ENCODE results near the gene WBP1L. TPM values are rescaled to one million over a fixed set of nuclear protein-coding genes. Genes with fewer than 3 reads are reported as not detected.

WBP1L gene
- polyA plus RNA-seq, 1 donor from 2014 or later: 20.8 TPM

DNA sequence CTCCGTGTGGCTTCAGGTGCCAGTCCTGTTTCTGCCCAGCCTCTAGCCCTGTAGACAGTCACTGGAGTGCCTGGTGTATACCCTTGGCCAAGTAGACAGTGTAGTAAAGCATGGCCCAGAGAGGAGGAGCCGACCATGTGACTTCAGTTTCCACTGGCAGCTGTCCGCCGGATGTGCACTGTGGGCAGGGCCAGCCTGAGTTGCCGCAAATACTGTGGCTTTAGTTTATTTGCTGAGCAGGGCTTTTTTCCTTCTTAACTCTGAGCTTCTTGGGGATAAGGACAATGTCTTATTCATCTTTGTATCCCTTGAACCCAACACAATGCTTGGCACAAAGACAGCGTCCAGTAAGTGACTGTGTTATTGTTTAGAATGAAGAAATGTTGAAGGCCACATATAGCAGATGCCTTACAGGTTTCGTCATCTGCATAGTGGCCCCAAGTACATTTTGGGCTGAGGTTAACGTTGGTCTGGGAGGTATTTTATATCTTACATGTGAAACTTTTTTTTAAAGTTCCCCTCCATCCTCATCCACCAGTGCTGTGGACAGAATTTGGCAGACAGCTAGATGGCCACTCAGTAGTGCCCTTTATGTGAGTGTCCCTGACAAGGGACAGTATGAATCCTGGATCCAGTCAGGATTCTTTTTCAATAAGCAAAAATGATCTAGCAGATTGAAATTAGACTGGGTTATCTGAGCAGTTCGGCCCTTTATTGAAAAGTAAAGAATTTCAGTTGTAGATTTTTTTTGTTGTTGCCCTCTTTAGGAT, 52.8 kb downstream of the WBP1L start:
- H3K4me2 ChIP-seq (ENCODE audit: low read length): no peak overlapping the region
- no peak overlapping the region for H3K4me3 ChIP-seq (ENCODE audit: low read length)
- H3K9me3 ChIP-seq (ENCODE audit: low read length): no peaks in the 10 kb centered on the region
- no peak overlapping the region for H3K9ac ChIP-seq (ENCODE audit: low read length)
- no peak overlapping the region for H3K27ac ChIP-seq (ENCODE audit: low read length)
- no peaks in the 10 kb centered on the region for H3K27me3 ChIP-seq (ENCODE audit: insufficient read depth, low read depth, low read length)
- H3K36me3 ChIP-seq (ENCODE audit: insufficient read depth, low read length): no peaks in the 10 kb centered on the region
- H3K79me2 ChIP-seq (replicated peaks; ENCODE audit: insufficient read depth, low read length): no peaks in the 10 kb centered on the region
- H3F3A ChIP-seq (ENCODE audit: insufficient read depth, low read length, poor library complexity, severe bottlenecking): no peaks in the 10 kb centered on the region
- no peak overlapping the region for H2AFZ ChIP-seq (ENCODE audit: low read depth, low read length)
- no peak for TF ChIP-seq MXI1 (conservative IDR thresholded peaks at IDR 0.05; ENCODE audit: poor library complexity, severe bottlenecking)
- TF ChIP-seq, protein P1, sequence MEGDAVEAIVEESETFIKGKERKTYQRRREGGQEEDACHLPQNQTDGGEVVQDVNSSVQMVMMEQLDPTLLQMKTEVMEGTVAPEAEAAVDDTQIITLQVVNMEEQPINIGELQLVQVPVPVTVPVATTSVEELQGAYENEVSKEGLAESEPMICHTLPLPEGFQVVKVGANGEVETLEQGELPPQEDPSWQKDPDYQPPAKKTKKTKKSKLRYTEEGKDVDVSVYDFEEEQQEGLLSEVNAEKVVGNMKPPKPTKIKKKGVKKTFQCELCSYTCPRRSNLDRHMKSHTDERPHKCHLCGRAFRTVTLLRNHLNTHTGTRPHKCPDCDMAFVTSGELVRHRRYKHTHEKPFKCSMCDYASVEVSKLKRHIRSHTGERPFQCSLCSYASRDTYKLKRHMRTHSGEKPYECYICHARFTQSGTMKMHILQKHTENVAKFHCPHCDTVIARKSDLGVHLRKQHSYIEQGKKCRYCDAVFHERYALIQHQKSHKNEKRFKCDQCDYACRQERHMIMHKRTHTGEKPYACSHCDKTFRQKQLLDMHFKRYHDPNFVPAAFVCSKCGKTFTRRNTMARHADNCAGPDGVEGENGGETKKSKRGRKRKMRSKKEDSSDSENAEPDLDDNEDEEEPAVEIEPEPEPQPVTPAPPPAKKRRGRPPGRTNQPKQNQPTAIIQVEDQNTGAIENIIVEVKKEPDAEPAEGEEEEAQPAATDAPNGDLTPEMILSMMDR (IDR thresholded peaks at IDR 0.05; ENCODE audit: poor library complexity, severe bottlenecking): no peak
- no peak for TF ChIP-seq RAD21 (conservative IDR thresholded peaks at IDR 0.05)
- TF ChIP-seq TAF1 (IDR thresholded peaks at IDR 0.05; ENCODE audit: low read depth): no peak
- TF ChIP-seq, protein P2, sequence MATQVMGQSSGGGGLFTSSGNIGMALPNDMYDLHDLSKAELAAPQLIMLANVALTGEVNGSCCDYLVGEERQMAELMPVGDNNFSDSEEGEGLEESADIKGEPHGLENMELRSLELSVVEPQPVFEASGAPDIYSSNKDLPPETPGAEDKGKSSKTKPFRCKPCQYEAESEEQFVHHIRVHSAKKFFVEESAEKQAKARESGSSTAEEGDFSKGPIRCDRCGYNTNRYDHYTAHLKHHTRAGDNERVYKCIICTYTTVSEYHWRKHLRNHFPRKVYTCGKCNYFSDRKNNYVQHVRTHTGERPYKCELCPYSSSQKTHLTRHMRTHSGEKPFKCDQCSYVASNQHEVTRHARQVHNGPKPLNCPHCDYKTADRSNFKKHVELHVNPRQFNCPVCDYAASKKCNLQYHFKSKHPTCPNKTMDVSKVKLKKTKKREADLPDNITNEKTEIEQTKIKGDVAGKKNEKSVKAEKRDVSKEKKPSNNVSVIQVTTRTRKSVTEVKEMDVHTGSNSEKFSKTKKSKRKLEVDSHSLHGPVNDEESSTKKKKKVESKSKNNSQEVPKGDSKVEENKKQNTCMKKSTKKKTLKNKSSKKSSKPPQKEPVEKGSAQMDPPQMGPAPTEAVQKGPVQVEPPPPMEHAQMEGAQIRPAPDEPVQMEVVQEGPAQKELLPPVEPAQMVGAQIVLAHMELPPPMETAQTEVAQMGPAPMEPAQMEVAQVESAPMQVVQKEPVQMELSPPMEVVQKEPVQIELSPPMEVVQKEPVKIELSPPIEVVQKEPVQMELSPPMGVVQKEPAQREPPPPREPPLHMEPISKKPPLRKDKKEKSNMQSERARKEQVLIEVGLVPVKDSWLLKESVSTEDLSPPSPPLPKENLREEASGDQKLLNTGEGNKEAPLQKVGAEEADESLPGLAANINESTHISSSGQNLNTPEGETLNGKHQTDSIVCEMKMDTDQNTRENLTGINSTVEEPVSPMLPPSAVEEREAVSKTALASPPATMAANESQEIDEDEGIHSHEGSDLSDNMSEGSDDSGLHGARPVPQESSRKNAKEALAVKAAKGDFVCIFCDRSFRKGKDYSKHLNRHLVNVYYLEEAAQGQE (IDR thresholded peaks at IDR 0.05; ENCODE audit: borderline replicate concordance): no peak
- no peak for TF ChIP-seq EZH2 (IDR thresholded peaks at IDR 0.05; ENCODE audit: borderline replicate concordance, insufficient read depth, low read length, poor library complexity, severe bottlenecking)
- no peak for TF ChIP-seq POLR2AphosphoS5 (IDR thresholded peaks at IDR 0.05)
- TF ChIP-seq EP300 (conservative IDR thresholded peaks at IDR 0.05; ENCODE audit: poor library complexity, severe bottlenecking): no peak
- no peak for TF ChIP-seq SMC3 (conservative IDR thresholded peaks at IDR 0.05; ENCODE audit: poor library complexity)
- no peaks in the 10 kb centered on the region for H3K9me2 ChIP-seq (ENCODE audit: insufficient read depth, low read length)
- H4K20me1 ChIP-seq (ENCODE audit: insufficient read depth): no peaks in the 10 kb centered on the region

DNA sequence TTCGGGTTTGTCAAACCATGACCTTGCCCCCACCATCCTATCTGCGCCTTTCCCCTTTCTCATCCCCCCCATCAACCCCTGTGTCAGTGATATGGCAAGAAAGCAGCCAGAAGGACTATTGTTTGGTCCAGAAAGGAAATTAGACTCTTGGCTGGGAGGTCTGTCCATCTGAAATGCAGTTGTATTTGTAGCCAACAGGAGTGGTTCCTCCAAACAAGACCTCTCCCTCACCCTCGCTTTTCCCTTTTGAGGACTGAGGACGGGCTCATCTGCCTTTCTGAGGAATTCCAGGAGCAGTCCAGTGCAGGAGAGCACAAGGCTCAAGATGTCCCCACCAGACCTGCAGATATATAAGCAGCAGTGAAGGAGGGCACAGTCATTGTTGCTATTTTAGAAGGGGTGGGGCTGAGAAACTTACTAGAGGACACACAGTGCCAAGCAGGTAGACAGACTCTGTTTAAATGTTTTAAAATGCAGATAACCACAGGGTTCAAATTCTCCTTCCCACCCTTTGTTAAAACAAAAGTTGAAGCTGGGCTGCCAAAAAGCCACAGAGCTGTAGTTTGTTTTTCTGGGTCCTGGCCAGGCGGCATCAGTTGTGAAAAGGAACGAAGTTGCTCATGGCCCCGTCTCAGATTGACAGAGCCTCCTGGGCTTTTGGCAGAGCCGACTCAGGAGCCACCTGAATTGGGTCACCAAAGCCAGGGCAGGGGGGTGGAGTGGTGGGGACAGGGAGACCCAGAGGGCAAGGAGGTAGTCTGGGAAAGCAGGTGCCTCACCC, 56.1 kb downstream of the WBP1L start:
- peaks cover 4% of the 10 kb centered on the region for H3K36me3 ChIP-seq (ENCODE audit: insufficient read depth, low read length)
- no peaks in the 10 kb centered on the region for H3K9me3 ChIP-seq (ENCODE audit: low read length)
- no peak overlapping the region for H3K27ac ChIP-seq (ENCODE audit: low read length)
- no peak for TF ChIP-seq EZH2 (IDR thresholded peaks at IDR 0.05; ENCODE audit: borderline replicate concordance, insufficient read depth, low read length, poor library complexity, severe bottlenecking)
- TF ChIP-seq, protein P1 (IDR thresholded peaks at IDR 0.05; ENCODE audit: poor library complexity, severe bottlenecking): no peak
- no peak for TF ChIP-seq POLR2AphosphoS5 (IDR thresholded peaks at IDR 0.05)
- no peak for TF ChIP-seq RAD21 (conservative IDR thresholded peaks at IDR 0.05)
- no peak for TF ChIP-seq MXI1 (conservative IDR thresholded peaks at IDR 0.05; ENCODE audit: poor library complexity, severe bottlenecking)
- no peak for TF ChIP-seq TAF1 (IDR thresholded peaks at IDR 0.05; ENCODE audit: low read depth)
- TF ChIP-seq EP300 (conservative IDR thresholded peaks at IDR 0.05; ENCODE audit: poor library complexity, severe bottlenecking): no peak
- TF ChIP-seq, protein P2 (IDR thresholded peaks at IDR 0.05; ENCODE audit: borderline replicate concordance): no peak
- TF ChIP-seq SMC3 (conservative IDR thresholded peaks at IDR 0.05; ENCODE audit: poor library complexity): no peak
- H3K4me2 ChIP-seq (ENCODE audit: low read length): no peak overlapping the region
- H3K9ac ChIP-seq (ENCODE audit: low read length): no peak overlapping the region
- no peaks in the 10 kb centered on the region for H3K27me3 ChIP-seq (ENCODE audit: insufficient read depth, low read depth, low read length)
- H4K20me1 ChIP-seq (ENCODE audit: insufficient read depth): no peaks in the 10 kb centered on the region
- no peaks in the 10 kb centered on the region for H3K79me2 ChIP-seq (replicated peaks; ENCODE audit: insufficient read depth, low read length)
- H3K4me3 ChIP-seq (ENCODE audit: low read length): no peak overlapping the region
- no peak overlapping the region for H2AFZ ChIP-seq (ENCODE audit: low read depth, low read length)
- no peaks in the 10 kb centered on the region for H3F3A ChIP-seq (ENCODE audit: insufficient read depth, low read length, poor library complexity, severe bottlenecking)
- H3K9me2 ChIP-seq (ENCODE audit: insufficient read depth, low read length): no peaks in the 10 kb centered on the region
